Heart left ventricle (tissue), 16 donors: Measurements from ENCODE around the gene ELOVL2. TPM values are rescaled to one million over a fixed set of nuclear protein-coding genes. Genes with fewer than 3 reads are reported as not detected.

Source experiments
- ATAC-seq, 4 donors: fragments of 200-7000 bp; cut with Tn5 transposase; one replicate each; pipeline ENCODE4 v1.9.1; 2020 to 2022; ENCODE audit warnings: moderate library complexity in 4 of 4, mild to moderate bottlenecking in 3 of 4, moderate number of reproducible peaks in 1 of 4
- DNase-seq, 5 donors: peaks; one replicate each; pipeline ENCODE4 v3.0.0-alpha.2; 2020
- H3K27ac ChIP-seq, 12 donors: fragments of 200-600 bp; sonication (generic) in 4 of 12; one replicate each; pipeline versions ENCODE4 v1.5.0 to v1.8.0; 2016 to 2022; ENCODE audit warnings: mild to moderate bottlenecking in 2 of 12
- H3K27me3 ChIP-seq, 9 donors: fragments of 200-600 bp; sonication (generic) in 2 of 9; one replicate each; pipeline versions ENCODE4 v1.5.1 to v1.8.0; 2016 to 2022; ENCODE audit warnings: mild to moderate bottlenecking in 3 of 9
- H3K36me3 ChIP-seq, 9 donors: fragments of 200-600 bp; sonication (generic) in 2 of 9; one replicate each; pipeline versions ENCODE4 v1.5.0 to v1.8.0; 2018 to 2022; ENCODE audit warnings: mild to moderate bottlenecking in 2 of 9
- H3K4me1 ChIP-seq, 12 donors: fragments of 200-600 bp; sonication (generic) in 4 of 12; one replicate each; pipeline versions ENCODE4 v1.5.0 to v1.8.0; 2016 to 2022; ENCODE audit warnings: mild to moderate bottlenecking in 3 of 12
- H3K4me3 ChIP-seq, 12 donors: fragments of 200-600 bp; sonication (generic) in 4 of 12; one replicate each; pipeline versions ENCODE4 v1.5.0 to v1.8.0; 2017 to 2022; ENCODE audit warnings: mild to moderate bottlenecking in 9 of 12, moderate library complexity in 4 of 12
- H3K9me3 ChIP-seq, 12 donors: fragments of 200-600 bp; sonication (generic) in 4 of 12; one replicate each; pipeline versions ENCODE4 v1.5.0 to v1.8.0; 2016 to 2022; ENCODE audit warnings: mild to moderate bottlenecking in 1 of 12
- POLR2A ChIP-seq, 2 donors: fragments of 450-650 bp; IDR thresholded peaks; one replicate each; pipeline ENCODE4 v1.6.1; 2017; ENCODE audit warnings: antibody characterized with exemption in 2 of 2, mild to moderate bottlenecking in 2 of 2, moderate library complexity in 2 of 2
- WGBS, 4 donors: extraction: QIAGEN DNeasy Blood & Tissue Kit in 2 of 4; methylation state at CpG; one replicate each; pipeline versions ENCODE4 v1.1.5 to v1.1.7; 2013 to 2018; 5-methylcytosine and 5-hydroxymethylcytosine counted together
- intact Hi-C, 10 donors: fragments of 100-400 bp; cut with DNase I; formaldehyde crosslinking; loops; one replicate each; pipeline versions ENCODE4 v1.11.1 to v1.14.2; 2022
- polyA plus RNA-seq, 2 donors: library from polyadenylated mRNA; stranded (reverse); fragments of 200-250 nt; gene quantifications; one replicate each; pipeline ENCODE4 v1.2.3, GENCODE V29; 2013
- total RNA-seq, 9 donors: library from RNA; depleted of rRNA in 2 of 9; stranded (reverse); fragments of >200 nt in 2 of 9; fragmentation: NEBNext Ultra II Directional in 3 of 9; extraction: Animal tissue kit (Norgen Biotek cat#: 25700) in 3 of 9; gene quantifications; one replicate each; pipeline versions ENCODE4 v1.1.0 to v1.2.4, GENCODE V29; 2016 to 2023
- TF ChIP-seq, protein P1 (sequence below), 12 donors: fragments of 200-600 bp; sonication (generic) in 4 of 12; IDR thresholded peaks; one replicate each; pipeline versions ENCODE4 v1.5.0 to v1.8.0; 2018 to 2022; ENCODE audit warnings: antibody characterized with exemption in 12 of 12, mild to moderate bottlenecking in 5 of 12
- donor health status: ischemic (EF 13 %, LVEDD 7.1; RV severe dilation, severe dysfunction).
- donor health status: healthy with polysubstance abuse.
- donor health status: DM: no; HTN: yes; CAD: no.
- donor health status: DM: no; HTN: no; CAD: no.
- donor health status: ischemic (EF 25% LVEDD 6.9; RV normal size, moderate dysfunction).
- donor health status: ischemic (EF 25% LVEDD 5.7; RV mildly dilated, moderate dysfunction).
- donor health status: healthy.
- donor health status: DM: yes; HTN: yes; CAD: no.
- donor health status: ischemic (EF 35%, LVEDD 5.7; RV mildly dilated, moderate dysfunction).
- donor health status: nonischemic (EF 11% LVEDD 7.7; RV severe dilation, severe dysfunction).
- donor health status: DM: yes; HTN: yes; CAD: no.
- donor health status: PGD.
- donor health status: ischemic (EF 29% LVEDD 5.4; RV normal size, mild dysfunction).
- donor health status: nonischemic (EF 23%, LVEDD 6.1; RV moderate dilation, normal function).

Gene ELOVL2
- total and polyA plus RNA-seq, 11 donors, result 1.1 to 6.1 (median 1.6) TPM

DNA sequence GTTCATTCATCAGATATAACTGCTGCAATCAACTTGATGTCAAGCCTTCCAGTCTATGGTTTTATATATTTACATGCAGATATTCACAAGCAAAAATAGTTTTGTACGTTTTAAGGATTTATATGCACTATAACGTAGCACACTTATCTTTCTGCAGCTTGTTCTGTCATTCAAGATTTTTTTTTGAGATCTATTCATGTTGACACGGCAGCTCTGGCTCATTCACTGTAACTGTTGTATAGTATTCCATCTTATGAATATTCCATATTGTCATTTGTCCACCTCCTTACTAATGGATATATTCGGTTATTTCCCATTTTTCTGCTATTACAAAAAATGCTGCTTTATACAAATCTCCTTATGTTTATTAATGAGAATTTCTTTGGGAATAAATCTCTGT, 13.2 kb downstream of the ELOVL2 start:
- H3K36me3 ChIP-seq, result no peaks in the 10 kb centered on the region
- H3K9me3 ChIP-seq, result no peaks in the 10 kb centered on the region
- WGBS, 4 donors, result 83 to 87% (median 85%) methylated on average over 4 of the region's 4 CpGs
- H3K27ac ChIP-seq, result no peak overlapping the region
- H3K27me3 ChIP-seq, result peaks cover 0 to 13% (median 2%) of the 10 kb centered on the region in 9 donors
- no peak for DNase-seq
- intact Hi-C loops, result no loop called here
- TF ChIP-seq, protein P1, sequence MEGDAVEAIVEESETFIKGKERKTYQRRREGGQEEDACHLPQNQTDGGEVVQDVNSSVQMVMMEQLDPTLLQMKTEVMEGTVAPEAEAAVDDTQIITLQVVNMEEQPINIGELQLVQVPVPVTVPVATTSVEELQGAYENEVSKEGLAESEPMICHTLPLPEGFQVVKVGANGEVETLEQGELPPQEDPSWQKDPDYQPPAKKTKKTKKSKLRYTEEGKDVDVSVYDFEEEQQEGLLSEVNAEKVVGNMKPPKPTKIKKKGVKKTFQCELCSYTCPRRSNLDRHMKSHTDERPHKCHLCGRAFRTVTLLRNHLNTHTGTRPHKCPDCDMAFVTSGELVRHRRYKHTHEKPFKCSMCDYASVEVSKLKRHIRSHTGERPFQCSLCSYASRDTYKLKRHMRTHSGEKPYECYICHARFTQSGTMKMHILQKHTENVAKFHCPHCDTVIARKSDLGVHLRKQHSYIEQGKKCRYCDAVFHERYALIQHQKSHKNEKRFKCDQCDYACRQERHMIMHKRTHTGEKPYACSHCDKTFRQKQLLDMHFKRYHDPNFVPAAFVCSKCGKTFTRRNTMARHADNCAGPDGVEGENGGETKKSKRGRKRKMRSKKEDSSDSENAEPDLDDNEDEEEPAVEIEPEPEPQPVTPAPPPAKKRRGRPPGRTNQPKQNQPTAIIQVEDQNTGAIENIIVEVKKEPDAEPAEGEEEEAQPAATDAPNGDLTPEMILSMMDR (IDR thresholded peaks at IDR 0.05), result no peak
- H3K4me1 ChIP-seq, result peaks cover 0 to 8% (median 3%) of the 10 kb centered on the region in 12 donors
- no peak overlapping the region for H3K4me3 ChIP-seq
- ATAC-seq, result no peak

DNA sequence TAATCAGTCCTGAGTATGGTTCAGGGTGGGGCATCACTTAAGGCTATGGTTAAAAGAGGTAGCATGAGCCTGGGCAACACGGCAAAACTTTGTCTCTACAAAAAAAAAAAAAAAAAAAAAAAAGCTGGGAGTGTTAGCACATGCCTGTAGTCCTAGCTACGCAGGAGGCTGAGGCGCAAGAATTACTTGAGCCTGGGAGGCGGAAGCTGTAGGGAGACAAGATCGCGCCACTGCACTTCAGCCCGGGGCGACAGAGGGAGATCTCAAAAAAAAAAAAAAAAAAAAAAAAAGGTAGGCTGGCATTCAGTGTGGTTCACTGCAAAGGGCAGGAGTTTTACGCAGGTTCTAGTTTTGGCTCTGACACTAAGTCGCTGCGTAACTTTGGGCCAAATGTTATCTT, 15.1 kb downstream of the ELOVL2 start:
- 87 to 93% (median 91%) methylated on average over 11 of the region's 11 CpGs for WGBS, 4 donors
- H3K27ac ChIP-seq, result no peak overlapping the region
- H3K4me1 ChIP-seq, result peaks cover 0 to 11% (median 5%) of the 10 kb centered on the region in 12 donors
- peaks cover 0 to 19% (median 2%) of the 10 kb centered on the region in 9 donors for H3K27me3 ChIP-seq
- TF ChIP-seq, protein P1 (IDR thresholded peaks at IDR 0.05), result no peak
- TF ChIP-seq POLR2A (IDR thresholded peaks at IDR 0.05), result no peak
- ATAC-seq (no peak), DNase-seq (no peak)
- H3K36me3 ChIP-seq, result no peaks in the 10 kb centered on the region
- H3K9me3 ChIP-seq, result no peaks in the 10 kb centered on the region
- H3K4me3 ChIP-seq, result no peak overlapping the region
- intact Hi-C loops, result no loop called here

DNA sequence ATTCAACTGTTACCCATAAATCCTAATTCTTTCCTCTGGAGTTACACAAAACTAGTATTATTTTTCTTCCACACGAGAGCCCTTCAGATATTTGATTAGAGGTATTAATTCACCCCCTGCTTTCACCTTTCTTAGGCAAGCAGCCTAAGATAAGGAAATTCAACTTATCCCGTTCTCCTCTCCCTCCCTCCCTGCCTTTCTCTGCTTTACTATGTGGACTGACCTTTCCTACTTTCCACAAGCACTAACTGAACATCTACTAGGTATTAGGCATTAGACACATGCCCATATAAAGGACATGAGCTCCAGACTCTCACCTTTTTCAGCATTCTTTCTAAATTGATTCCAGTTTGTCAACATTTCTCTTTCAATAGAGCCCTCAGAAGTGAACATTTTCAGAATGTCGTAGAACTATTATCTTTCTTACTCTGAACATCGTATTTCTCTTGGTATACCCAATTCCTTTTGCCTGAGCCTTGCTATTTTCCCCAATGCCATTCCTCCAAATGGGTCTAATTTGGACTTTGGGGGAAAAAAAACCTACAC, 16.5 kb downstream of the ELOVL2 start:
- H3K27me3 ChIP-seq, result peaks cover 0 to 19% (median 2%) of the 10 kb centered on the region in 9 donors
- no peaks in the 10 kb centered on the region for H3K36me3 ChIP-seq
- TF ChIP-seq POLR2A (IDR thresholded peaks at IDR 0.05), result no peak
- TF ChIP-seq, protein P1 (IDR thresholded peaks at IDR 0.05), result no peak
- peaks cover 0 to 21% (median 7%) of the 10 kb centered on the region in 12 donors for H3K4me1 ChIP-seq
- H3K9me3 ChIP-seq, result no peaks in the 10 kb centered on the region
- no peak for DNase-seq
- no peak overlapping the region for H3K4me3 ChIP-seq
- no peak overlapping the region for H3K27ac ChIP-seq
- ATAC-seq, result no peak
- 84 to 89% (median 85%) methylated on average over 4 of the region's 4 CpGs for WGBS, 4 donors
- intact Hi-C loops, result no loop called here

DNA sequence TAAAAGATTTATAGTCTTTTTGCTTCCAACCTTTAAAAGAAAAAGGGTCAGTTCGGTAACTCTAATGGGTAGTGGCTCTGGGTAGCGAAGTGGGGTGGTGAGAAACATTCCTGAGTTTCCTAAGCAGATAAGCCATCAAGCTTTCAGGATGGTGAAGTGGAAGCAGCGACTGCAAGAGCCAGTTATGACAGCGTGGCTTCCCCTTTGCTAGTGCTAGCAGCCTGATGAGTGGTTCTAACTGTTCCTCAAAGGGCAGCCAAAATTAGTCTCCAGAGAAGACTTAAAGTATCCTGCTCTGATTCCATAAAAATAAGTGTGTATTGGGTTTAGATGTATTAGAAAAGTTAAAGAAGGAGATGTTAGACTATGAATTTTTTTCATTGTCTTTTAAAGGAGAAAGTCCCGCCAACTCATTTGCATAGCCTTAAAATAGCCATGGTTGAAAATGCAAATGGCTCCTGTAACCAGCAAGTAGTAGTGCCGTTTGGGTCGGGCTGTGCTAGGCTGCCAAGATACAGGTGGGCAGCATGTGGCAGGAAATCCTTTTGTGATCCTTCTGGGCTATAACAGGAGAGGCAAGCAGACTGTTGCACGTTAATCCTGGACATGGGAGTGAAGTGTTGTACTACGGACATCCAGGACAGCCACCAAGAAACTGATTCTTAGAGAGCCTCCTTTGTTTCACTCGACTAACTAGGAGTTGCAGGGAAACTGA, 18.0 kb downstream of the ELOVL2 start:
- 21 to 27% (median 24%) methylated on average over 10 of the region's 10 CpGs for WGBS, 4 donors

More for the DNA sequence above, 18.0 kb downstream of the ELOVL2 start:
- Histone ChIP-seq H3K36me3 (no peaks in the 10 kb centered on the region), H3K27ac (no peak overlapping the region), H3K4me3 (peak overlapping the region in 2 of 12 donors; percentile 2 to 10), H3K27me3 (peaks cover 0 to 19% (median 2%) of the 10 kb centered on the region in 9 donors), H3K9me3 (no peaks in the 10 kb centered on the region), H3K4me1 (peaks cover 2 to 34% (median 19%) of the 10 kb centered on the region in 12 donors)
- no peak for DNase-seq
- intact Hi-C loops, result no loop called here
- TF ChIP-seq POLR2A (IDR thresholded peaks at IDR 0.05), result no peak
- TF ChIP-seq, protein P1 (IDR thresholded peaks at IDR 0.05), result no peak
- peak in 2 of 4 donors; percentile 47 to 55 for ATAC-seq
